ENCODE measurements around the gene SLF1. TPM values are rescaled to one million over a fixed set of nuclear protein-coding genes. Genes with fewer than 3 reads are reported as not detected.
A peak's percentile ranks its signal among the peaks of the same experiment; 100 is the strongest.

Gene SLF1
- total RNA-seq, 1 experiment from 2014 or later: 26.3 TPM

GRCh38 chr5:94614156-94614805 lies 4.2 kb upstream of the SLF1 start:
- Histone ChIP-seq H3K79me2 (ENCODE audit: low read length) (peaks cover 12% of the 10 kb centered on the region), H4K20me1 (ENCODE audit: insufficient read depth, low read depth, low read length) (no peaks in the 10 kb centered on the region)

GRCh38 chr5:94615862-94616261 lies 2.6 kb upstream of the SLF1 start:
- Histone ChIP-seq H3K4me3 (ENCODE audit: low read length) (no peak overlapping the region), H3K9ac (ENCODE audit: low read length) (no peak overlapping the region), H3K4me2 (ENCODE audit: low read depth, low read length, poor library complexity, severe bottlenecking) (no peak overlapping the region), H3K4me1 (ENCODE audit: low read length) (peaks cover 26% of the 10 kb centered on the region), H3K9me3 (ENCODE audit: low read length) (no peaks in the 10 kb centered on the region), H4K20me1 (ENCODE audit: insufficient read depth, low read depth, low read length) (no peaks in the 10 kb centered on the region), H3K27ac (ENCODE audit: low read length) (no peak overlapping the region), H3K9me2 (replicated peaks; ENCODE audit: insufficient read depth, low read length) (no peaks in the 10 kb centered on the region), H3K36me3 (ENCODE audit: insufficient read depth, low read length) (no peaks in the 10 kb centered on the region), H3K27me3 (ENCODE audit: low read length) (no peaks in the 10 kb centered on the region), H3K79me2 (ENCODE audit: low read length) (peaks cover 27% of the 10 kb centered on the region), H2AFZ (ENCODE audit: low read length) (no peak overlapping the region)
- DNase-seq: no peak

More at GRCh38 chr5:94614156-94614805, 4.2 kb upstream of the SLF1 start:
- peaks cover 10% of the 10 kb centered on the region for H3K4me1 ChIP-seq (ENCODE audit: low read length)
- H3K9me3 ChIP-seq (ENCODE audit: low read length): no peaks in the 10 kb centered on the region
- H3K4me2 ChIP-seq (ENCODE audit: low read depth, low read length, poor library complexity, severe bottlenecking): no peak overlapping the region
- H3K36me3 ChIP-seq (ENCODE audit: insufficient read depth, low read length): no peaks in the 10 kb centered on the region
- no peaks in the 10 kb centered on the region for H3K9me2 ChIP-seq (replicated peaks; ENCODE audit: insufficient read depth, low read length)
- H3K4me3 ChIP-seq (ENCODE audit: low read length): no peak overlapping the region
- H2AFZ ChIP-seq (ENCODE audit: low read length): no peak overlapping the region
- no peak overlapping the region for H3K27ac ChIP-seq (ENCODE audit: low read length)
- H3K9ac ChIP-seq (ENCODE audit: low read length): no peak overlapping the region
- no peaks in the 10 kb centered on the region for H3K27me3 ChIP-seq (ENCODE audit: low read length)
- no peak for DNase-seq

- Histone ChIP-seq H3K9ac (ENCODE audit: low read length) (peak overlapping the region; percentile 89), H3K4me1 (ENCODE audit: low read length) (peaks cover 46% of the 10 kb centered on the region), H3K36me3 (ENCODE audit: insufficient read depth, low read length) (no peaks in the 10 kb centered on the region), H3K4me3 (ENCODE audit: low read length) (peak overlapping the region; percentile 94), H4K20me1 (ENCODE audit: insufficient read depth, low read depth, low read length) (no peaks in the 10 kb centered on the region), H3K27ac (ENCODE audit: low read length) (no peak overlapping the region), H3K9me2 (replicated peaks; ENCODE audit: insufficient read depth, low read length) (no peaks in the 10 kb centered on the region), H2AFZ (ENCODE audit: low read length) (peak overlapping the region; percentile 93), H3K9me3 (ENCODE audit: low read length) (no peaks in the 10 kb centered on the region), H3K79me2 (ENCODE audit: low read length) (peaks cover 49% of the 10 kb centered on the region), H3K4me2 (ENCODE audit: low read depth, low read length, poor library complexity, severe bottlenecking) (peak overlapping the region; percentile 99), H3K27me3 (ENCODE audit: low read length) (no peaks in the 10 kb centered on the region)
- DNase-seq: peak; percentile 67
Observed at GRCh38 chr5:94618029-94618492, 408 bp upstream of the SLF1 start.

GRCh38 chr5:94620256-94620655 lies 1.8 kb downstream of the SLF1 start:
- Histone ChIP-seq H4K20me1 (ENCODE audit: insufficient read depth, low read depth, low read length) (no peaks in the 10 kb centered on the region), H3K27ac (ENCODE audit: low read length) (no peak overlapping the region), H3K36me3 (ENCODE audit: insufficient read depth, low read length) (no peaks in the 10 kb centered on the region), H3K4me1 (ENCODE audit: low read length) (peaks cover 56% of the 10 kb centered on the region), H3K9ac (ENCODE audit: low read length) (peak overlapping the region; percentile 89; the same call in 1 of the 2 replicates), H3K9me2 (replicated peaks; ENCODE audit: insufficient read depth, low read length) (no peaks in the 10 kb centered on the region), H3K4me3 (ENCODE audit: low read length) (peak overlapping the region; percentile 94), H3K27me3 (ENCODE audit: low read length) (no peaks in the 10 kb centered on the region), H3K4me2 (ENCODE audit: low read depth, low read length, poor library complexity, severe bottlenecking) (peak overlapping the region; percentile 99), H2AFZ (ENCODE audit: low read length) (no peak overlapping the region), H3K9me3 (ENCODE audit: low read length) (no peaks in the 10 kb centered on the region), H3K79me2 (ENCODE audit: low read length) (peaks cover 69% of the 10 kb centered on the region)
- no peak for DNase-seq

GRCh38 chr5:94621763-94622162 lies 3.3 kb downstream of the SLF1 start:
- peak overlapping the region; percentile 48 for H3K27ac ChIP-seq (ENCODE audit: low read length)
- H3K4me2 ChIP-seq (ENCODE audit: low read depth, low read length, poor library complexity, severe bottlenecking): peak overlapping the region; percentile 99

GRCh38 chr5:94623011-94623410 lies 4.5 kb downstream of the SLF1 start:
- Histone ChIP-seq H3K4me3 (ENCODE audit: low read length) (no peak overlapping the region), H3K4me2 (ENCODE audit: low read depth, low read length, poor library complexity, severe bottlenecking) (peak overlapping the region; percentile 20), H3K9ac (ENCODE audit: low read length) (no peak overlapping the region), H3K4me1 (ENCODE audit: low read length) (peaks cover 53% of the 10 kb centered on the region), H3K27me3 (ENCODE audit: low read length) (no peaks in the 10 kb centered on the region), H3K79me2 (ENCODE audit: low read length) (peaks cover 88% of the 10 kb centered on the region), H3K36me3 (ENCODE audit: insufficient read depth, low read length) (no peaks in the 10 kb centered on the region), H3K9me3 (ENCODE audit: low read length) (no peaks in the 10 kb centered on the region), H3K9me2 (replicated peaks; ENCODE audit: insufficient read depth, low read length) (no peaks in the 10 kb centered on the region), H4K20me1 (ENCODE audit: insufficient read depth, low read depth, low read length) (no peaks in the 10 kb centered on the region), H3K27ac (ENCODE audit: low read length) (no peak overlapping the region), H2AFZ (ENCODE audit: low read length) (no peak overlapping the region)
- DNase-seq: no peak

More at GRCh38 chr5:94621763-94622162, 3.3 kb downstream of the SLF1 start:
- H3K27me3 ChIP-seq (ENCODE audit: low read length): no peaks in the 10 kb centered on the region
- no peaks in the 10 kb centered on the region for H3K9me3 ChIP-seq (ENCODE audit: low read length)
- H3K79me2 ChIP-seq (ENCODE audit: low read length): peaks cover 81% of the 10 kb centered on the region
- peak overlapping the region; percentile 45 for H3K9ac ChIP-seq (ENCODE audit: low read length)
- no peaks in the 10 kb centered on the region for H3K36me3 ChIP-seq (ENCODE audit: insufficient read depth, low read length)
- peak; percentile 51 for DNase-seq
- no peaks in the 10 kb centered on the region for H4K20me1 ChIP-seq (ENCODE audit: insufficient read depth, low read depth, low read length)
- no peak overlapping the region for H2AFZ ChIP-seq (ENCODE audit: low read length)
- H3K4me1 ChIP-seq (ENCODE audit: low read length): peaks cover 62% of the 10 kb centered on the region
- peak overlapping the region; percentile 2; the same call in 1 of the 2 replicates for H3K4me3 ChIP-seq (ENCODE audit: low read length)
- no peaks in the 10 kb centered on the region for H3K9me2 ChIP-seq (replicated peaks; ENCODE audit: insufficient read depth, low read length)

GRCh38 chr5:94623877-94624276 lies 5.4 kb downstream of the SLF1 start:
- Histone ChIP-seq H3K9me2 (replicated peaks; ENCODE audit: insufficient read depth, low read length) (no peaks in the 10 kb centered on the region), H3K79me2 (ENCODE audit: low read length) (peaks cover 87% of the 10 kb centered on the region), H3K27ac (ENCODE audit: low read length) (no peak overlapping the region), H4K20me1 (ENCODE audit: insufficient read depth, low read depth, low read length) (no peaks in the 10 kb centered on the region), H2AFZ (ENCODE audit: low read length) (no peak overlapping the region), H3K36me3 (ENCODE audit: insufficient read depth, low read length) (no peaks in the 10 kb centered on the region), H3K4me1 (ENCODE audit: low read length) (peaks cover 53% of the 10 kb centered on the region), H3K9ac (ENCODE audit: low read length) (no peak overlapping the region), H3K4me3 (ENCODE audit: low read length) (no peak overlapping the region), H3K27me3 (ENCODE audit: low read length) (no peaks in the 10 kb centered on the region), H3K4me2 (ENCODE audit: low read depth, low read length, poor library complexity, severe bottlenecking) (peak overlapping the region; percentile 40), H3K9me3 (ENCODE audit: low read length) (no peaks in the 10 kb centered on the region)
- DNase-seq: no peak

GRCh38 chr5:94627191-94627590 lies 8.7 kb downstream of the SLF1 start:
- Histone ChIP-seq H2AFZ (ENCODE audit: low read length) (no peak overlapping the region), H3K9me2 (replicated peaks; ENCODE audit: insufficient read depth, low read length) (no peaks in the 10 kb centered on the region), H3K9ac (ENCODE audit: low read length) (no peak overlapping the region), H3K9me3 (ENCODE audit: low read length) (no peaks in the 10 kb centered on the region), H4K20me1 (ENCODE audit: insufficient read depth, low read depth, low read length) (no peaks in the 10 kb centered on the region), H3K79me2 (ENCODE audit: low read length) (peaks cover 78% of the 10 kb centered on the region), H3K27me3 (ENCODE audit: low read length) (no peaks in the 10 kb centered on the region), H3K27ac (ENCODE audit: low read length) (no peak overlapping the region), H3K36me3 (ENCODE audit: insufficient read depth, low read length) (peaks cover 27% of the 10 kb centered on the region), H3K4me2 (ENCODE audit: low read depth, low read length, poor library complexity, severe bottlenecking) (no peak overlapping the region), H3K4me1 (ENCODE audit: low read length) (peaks cover 23% of the 10 kb centered on the region), H3K4me3 (ENCODE audit: low read length) (no peak overlapping the region)
- DNase-seq: no peak
